ENCODE measurements around the gene STPG3.

STPG3 gene

GRCh38 chr9:137251194-137251461, at the start of gene STPG3:
TSS of gene STPG3 (plus strand) at chr9:137251286. CDS start at chr9:137251287, 1 bp downstream.
- DNase-seq, result no peak

DNA sequence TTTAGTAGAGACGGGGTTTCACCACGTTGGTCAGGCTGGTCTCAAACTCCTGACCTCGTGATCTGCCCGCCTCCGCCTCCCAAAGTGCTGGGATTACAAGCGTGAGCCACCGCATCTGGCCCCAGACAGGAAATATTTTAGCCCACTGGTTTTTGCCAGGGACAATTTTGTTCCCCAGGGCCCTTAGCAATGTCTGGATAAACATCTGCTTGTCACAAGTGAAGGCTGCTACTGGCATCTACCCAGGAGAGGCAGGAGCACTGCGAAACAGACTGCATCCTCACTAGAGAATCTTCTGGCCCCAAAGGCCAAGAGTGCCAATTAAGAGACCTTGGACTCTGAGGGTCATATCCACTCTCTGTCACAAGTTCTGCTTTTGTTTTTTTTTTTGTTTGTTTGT, 48.1 kb upstream of the STPG3 start:
- DNase-seq, result no peak

DNA sequence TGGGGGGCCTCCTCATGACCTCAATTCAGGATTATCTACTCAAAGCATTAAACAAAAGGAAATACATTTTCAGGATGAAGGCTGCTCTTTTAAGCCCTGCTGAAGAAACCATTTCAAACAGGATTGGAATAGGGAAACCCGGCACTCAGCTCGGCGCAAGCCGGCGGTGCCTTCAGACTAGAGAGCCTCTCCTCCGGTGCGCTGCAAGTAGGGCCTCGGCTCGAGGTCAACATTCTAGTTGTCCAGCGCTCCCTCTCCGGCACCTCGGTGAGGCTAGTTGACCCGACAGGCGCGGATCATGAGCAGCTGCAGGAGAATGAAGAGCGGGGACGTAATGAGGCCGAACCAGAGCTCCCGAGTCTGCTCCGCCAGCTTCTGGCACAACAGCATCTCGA, 46.4 kb upstream of the STPG3 start:
- DNase-seq, result no peak

GRCh38 chr9:137205126-137206069, 45.7 kb upstream of the STPG3 start, which contains the start of the genes NDOR1 and TMEM203:
TSS of gene NDOR1 (plus strand) at chr9:137205700. CDS start at chr9:137205778, 78 bp downstream.
TSS of gene TMEM203 (minus strand) at chr9:137205648. CDS start at chr9:137205414, 234 bp downstream.
- peak; percentile 74 to 90 (median 90) for DNase-seq

- no peak for DNase-seq
These were observed 44.5 kb upstream of the STPG3 start for GRCh38 chr9:137206602-137207001.

- no peak for DNase-seq
These were observed 39.6 kb upstream of the STPG3 start for GRCh38 chr9:137211532-137211931.

GRCh38 chr9:137212520-137212919, 38.6 kb upstream of the STPG3 start:
- DNase-seq, result no peak

GRCh38 chr9:137213160-137214060, 37.7 kb upstream of the STPG3 start:
- no peak for DNase-seq

DNA sequence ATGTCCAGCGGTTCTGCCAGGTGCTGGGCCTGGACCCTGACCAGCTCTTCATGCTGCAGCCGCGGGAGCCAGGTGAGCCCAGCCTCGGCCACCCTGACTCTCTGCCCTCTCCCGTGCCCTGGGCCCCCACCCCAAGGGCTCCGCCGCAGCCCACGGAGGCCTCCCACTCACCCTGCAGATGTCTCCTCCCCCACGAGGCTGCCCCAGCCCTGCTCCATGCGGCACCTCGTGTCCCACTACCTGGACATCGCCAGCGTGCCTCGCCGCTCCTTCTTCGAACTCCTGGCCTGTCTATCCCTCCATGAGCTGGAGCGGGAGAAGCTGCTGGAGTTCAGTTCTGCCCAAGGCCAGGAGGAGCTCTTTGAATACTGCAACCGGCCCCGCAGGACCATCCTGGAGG, 36.5 kb upstream of the STPG3 start:
- DNase-seq, result no peak

DNA sequence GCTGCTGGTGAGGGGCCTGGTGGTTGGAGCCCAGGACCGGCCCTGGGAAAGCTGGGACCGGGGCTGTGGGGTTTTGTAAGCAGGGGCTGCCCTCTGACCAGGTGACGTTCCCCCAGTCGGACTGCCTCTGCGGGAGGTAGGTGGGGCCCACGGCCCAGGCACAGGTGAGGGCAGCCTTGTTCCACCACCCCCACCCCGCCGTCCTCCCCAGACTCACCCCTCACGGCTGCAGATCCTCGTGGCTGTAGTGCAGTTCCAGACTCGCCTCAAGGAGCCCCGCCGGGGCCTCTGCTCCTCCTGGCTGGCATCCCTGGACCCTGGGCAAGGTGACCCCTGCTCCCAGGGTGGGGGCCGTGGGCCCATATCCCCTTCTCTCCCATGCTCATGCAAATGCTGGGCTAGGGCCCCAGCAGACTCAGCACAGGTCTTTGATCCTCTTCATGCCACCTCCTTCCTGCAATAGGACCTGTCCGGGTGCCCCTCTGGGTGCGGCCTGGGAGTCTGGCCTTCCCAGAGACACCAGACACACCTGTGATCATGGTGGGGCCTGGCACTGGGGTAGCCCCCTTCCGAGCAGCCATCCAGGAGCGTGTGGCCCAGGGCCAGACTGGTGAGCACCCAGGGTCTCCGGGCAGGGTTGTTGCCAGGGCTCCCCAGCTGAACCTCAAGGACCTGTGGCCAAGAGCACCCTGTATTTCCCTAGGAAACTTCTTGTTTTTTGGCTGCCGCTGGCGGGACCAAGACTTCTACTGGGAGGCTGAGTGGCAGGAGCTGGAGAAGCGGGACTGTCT, 35.7 kb upstream of the STPG3 start:
- no peak for DNase-seq

GRCh38 chr9:137216188-137216965, 34.7 kb upstream of the STPG3 start:
- DNase-seq, result no peak

DNA sequence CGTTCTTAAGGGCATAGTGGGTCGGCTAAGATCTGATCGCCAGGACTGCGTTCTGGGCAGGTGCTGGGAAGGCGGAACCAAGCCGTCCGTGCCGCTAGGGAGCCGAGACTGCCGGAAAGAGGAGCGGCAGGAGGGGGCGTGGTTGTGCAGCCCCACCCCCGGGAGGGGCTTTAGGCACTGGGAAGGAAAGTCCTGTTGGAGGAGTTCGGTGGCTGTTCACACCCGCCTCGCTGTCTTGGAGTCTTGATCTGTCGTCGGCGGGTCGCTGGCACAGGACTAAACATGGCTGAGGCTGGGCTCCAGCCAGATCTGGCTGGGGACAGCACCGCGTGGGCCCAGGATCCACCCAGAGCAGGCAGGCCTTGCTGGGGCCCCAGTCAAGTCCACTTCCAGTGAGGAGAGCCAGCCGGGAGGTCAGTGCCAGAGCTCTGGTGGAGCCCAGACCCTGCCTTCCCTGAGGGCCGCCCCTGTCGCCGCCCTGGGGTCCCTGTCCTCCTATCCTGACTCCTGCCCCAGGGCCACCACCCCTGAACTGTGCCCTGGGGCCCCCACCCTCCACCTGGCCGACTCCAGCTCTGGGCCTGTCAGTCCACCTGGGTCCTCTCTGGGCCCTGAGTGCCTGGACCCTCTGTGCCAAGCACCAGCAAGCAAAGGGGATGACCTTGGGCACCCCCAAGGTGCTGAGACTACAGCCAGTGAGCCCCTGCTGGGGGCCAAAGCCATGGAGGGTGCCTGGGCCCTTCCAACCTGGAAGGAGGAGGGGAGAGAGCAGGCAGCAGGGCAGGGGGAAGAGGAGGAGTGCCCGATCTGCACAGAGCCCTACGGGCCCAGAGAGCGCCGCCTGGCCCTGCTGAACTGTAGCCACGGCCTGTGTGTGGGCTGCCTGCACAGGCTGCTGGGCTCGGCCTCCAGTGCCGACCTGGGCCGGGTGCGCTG, 33.5 kb upstream of the STPG3 start:
- peak in 1 of 3 experiments; percentile 41 for DNase-seq

GRCh38 chr9:137218212-137218753, 32.8 kb upstream of the STPG3 start:
- no peak for DNase-seq

GRCh38 chr9:137218754-137219271, 32.3 kb upstream of the STPG3 start:
- DNase-seq, result no peak

DNA sequence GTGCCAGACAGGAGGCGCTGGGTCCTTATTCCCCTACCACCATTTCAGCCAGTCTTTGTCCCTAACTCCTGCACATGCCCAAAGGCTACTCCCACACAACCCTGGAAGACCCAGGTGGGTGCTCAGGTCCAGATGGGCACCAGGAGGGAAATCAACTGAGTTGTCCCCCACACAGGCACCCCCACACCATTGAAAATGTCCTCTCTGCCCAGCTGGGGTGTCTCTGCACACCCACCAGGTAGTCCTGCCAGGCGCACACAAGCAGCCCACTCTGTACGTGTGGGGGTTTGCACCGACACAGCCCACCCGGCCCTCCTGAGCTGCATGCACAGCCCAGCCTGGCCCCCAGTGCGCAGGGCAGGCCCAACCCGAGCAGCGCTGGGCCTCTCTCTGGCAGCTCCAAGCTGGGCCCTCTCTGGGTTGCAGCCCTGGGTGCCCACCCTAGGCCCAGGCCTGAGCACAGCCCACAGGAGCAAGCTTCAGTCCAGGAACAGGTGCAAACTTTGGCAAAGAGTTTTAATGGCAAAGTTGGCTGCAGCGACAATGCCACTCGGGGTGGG, 31.2 kb upstream of the STPG3 start:
- DNase-seq, result no peak

GRCh38 chr9:137220317-137221094, 30.6 kb upstream of the STPG3 start:
- no peak for DNase-seq

GRCh38 chr9:137221095-137221505, 30.0 kb upstream of the STPG3 start:
- DNase-seq, result no peak

DNA sequence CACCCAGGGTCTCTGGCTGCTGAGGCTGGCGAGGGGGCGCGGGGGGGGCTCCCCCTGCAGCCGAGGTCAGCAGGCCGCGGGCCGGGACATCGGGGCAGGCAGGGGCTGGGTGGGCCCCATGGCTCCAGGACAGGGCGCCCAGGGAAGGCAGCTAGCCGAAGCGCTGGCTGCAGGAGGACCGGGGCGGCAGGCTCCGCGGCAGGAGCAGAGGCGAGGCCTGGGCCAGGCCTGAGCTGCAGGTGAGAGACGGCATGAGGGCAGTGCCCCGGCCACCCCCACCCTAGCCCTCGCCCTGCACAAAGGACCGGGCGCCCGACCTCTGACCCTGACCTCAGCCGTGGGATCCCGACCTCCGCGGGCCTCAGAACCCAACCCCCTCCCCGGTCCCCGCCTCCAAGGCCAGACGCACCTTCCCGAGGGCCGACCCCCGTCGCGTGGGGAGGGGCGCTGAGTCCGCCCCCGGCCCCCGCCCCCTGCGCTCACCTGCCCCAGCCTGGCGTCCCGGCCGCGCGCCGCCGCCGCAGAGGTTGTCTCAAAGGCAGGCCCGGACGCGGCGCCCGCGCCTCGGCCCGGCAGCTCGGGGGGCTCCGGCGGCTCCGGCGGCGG, 29.5 kb upstream of the STPG3 start:
- peak in 2 of 3 experiments; percentile 55 to 60 for DNase-seq

All from NCI-H1417 (cell line).